ENCODE measurements around the gene MACIR. TPM values are rescaled to one million over a fixed set of nuclear protein-coding genes. Genes with fewer than 3 reads are reported as not detected.

Gene MACIR
- total RNA-seq, 1 donor from 2014 or later = 8.4 TPM

DNA sequence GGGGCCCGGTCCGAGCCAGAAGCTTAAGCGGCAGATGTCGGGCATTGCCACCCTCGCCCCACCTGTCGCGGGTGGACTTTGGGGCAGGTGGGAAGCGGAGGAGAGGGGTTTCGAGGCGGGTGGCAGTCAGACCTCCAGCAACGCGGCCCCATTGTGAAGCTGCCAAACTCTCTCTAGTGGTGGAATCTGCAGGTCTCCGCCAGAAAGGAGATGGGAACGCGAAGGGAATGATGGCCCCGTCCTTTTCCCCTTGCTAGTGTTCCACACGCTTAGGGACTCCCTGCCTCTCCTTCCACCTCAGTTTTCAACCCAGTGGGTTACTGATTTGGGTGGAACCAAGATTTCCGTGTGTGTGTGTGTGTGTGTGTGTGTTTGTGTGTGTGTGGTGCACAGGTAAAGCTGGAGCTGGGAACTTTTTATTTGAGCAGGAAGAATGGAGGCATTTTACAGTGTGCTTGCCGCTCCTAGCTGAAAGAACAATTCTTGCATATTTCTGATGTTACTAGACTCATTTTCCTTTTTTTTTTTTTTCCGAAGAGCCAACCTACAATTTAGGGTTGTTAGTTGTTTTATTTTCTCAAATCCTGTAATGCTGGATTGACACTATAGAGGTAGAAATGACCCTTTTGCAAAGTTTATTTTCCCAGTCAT is 1.3 kb downstream of the MACIR start:
- DNase-seq (ENCODE audit: low read depth) = no peak
- TF ChIP-seq, protein P1, sequence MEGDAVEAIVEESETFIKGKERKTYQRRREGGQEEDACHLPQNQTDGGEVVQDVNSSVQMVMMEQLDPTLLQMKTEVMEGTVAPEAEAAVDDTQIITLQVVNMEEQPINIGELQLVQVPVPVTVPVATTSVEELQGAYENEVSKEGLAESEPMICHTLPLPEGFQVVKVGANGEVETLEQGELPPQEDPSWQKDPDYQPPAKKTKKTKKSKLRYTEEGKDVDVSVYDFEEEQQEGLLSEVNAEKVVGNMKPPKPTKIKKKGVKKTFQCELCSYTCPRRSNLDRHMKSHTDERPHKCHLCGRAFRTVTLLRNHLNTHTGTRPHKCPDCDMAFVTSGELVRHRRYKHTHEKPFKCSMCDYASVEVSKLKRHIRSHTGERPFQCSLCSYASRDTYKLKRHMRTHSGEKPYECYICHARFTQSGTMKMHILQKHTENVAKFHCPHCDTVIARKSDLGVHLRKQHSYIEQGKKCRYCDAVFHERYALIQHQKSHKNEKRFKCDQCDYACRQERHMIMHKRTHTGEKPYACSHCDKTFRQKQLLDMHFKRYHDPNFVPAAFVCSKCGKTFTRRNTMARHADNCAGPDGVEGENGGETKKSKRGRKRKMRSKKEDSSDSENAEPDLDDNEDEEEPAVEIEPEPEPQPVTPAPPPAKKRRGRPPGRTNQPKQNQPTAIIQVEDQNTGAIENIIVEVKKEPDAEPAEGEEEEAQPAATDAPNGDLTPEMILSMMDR (IDR thresholded peaks at IDR 0.05; ENCODE audit: insufficient read depth, low read length, poor library complexity, severe bottlenecking) = no peak
- Histone ChIP-seq H3K36me3 (ENCODE audit: control insufficient read depth, insufficient read depth, low read length) (no peaks in the 10 kb centered on the region), H3K4me3 (ENCODE audit: low read depth, low read length) (peak overlapping the region; percentile 89), H3K27me3 (ENCODE audit: control insufficient read depth, insufficient read depth, low read length) (no peaks in the 10 kb centered on the region)

DNA sequence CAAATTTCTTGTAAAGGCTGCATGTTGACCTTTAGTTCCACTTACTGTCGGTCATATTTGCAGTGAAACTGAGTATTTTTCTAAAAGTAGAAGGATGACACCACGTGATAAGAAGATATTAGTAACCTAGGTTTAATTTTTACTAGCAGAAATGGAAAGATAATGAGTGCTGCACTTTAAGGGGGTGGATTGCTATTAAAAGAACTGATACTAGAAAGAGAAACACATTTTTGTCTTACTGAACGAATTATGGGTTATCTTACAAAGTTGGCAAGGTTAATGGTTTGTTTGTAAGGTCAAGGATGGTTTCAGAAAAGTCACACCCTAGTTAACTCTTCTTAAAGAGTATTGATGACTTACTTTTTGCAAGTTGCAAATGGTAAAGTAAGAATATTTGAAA is 2.4 kb downstream of the MACIR start:
- no peaks in the 10 kb centered on the region for H3K27me3 ChIP-seq (ENCODE audit: control insufficient read depth, insufficient read depth, low read length)
- TF ChIP-seq, protein P1 (IDR thresholded peaks at IDR 0.05; ENCODE audit: insufficient read depth, low read length, poor library complexity, severe bottlenecking) = no peak
- H3K4me3 ChIP-seq (ENCODE audit: low read depth, low read length) = no peak overlapping the region
- no peaks in the 10 kb centered on the region for H3K36me3 ChIP-seq (ENCODE audit: control insufficient read depth, insufficient read depth, low read length)
- DNase-seq (ENCODE audit: low read depth) = no peak

DNA sequence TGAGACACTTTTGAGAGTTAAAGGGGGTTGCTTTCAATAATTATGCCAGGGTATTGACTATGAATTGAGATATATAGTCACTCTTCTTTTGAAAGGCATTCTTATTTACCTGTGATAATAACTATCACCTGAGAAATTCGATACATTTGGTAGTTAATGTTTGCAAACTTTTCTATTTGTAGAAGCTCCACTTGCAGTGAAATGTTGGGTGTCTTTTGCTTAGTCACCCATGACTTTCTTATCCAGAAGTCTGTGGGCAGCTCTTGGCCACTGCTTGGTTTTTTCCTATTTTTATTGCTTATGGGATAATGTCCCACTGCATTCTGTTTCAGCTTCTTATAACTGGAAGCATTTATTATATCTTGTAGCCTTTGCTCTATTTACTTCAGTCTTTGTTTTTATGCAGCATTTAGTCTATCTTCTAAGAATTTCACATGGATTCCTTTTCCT is 3.9 kb downstream of the MACIR start:
- no peak overlapping the region for H3K4me3 ChIP-seq (ENCODE audit: low read depth, low read length)
- no peaks in the 10 kb centered on the region for H3K27me3 ChIP-seq (ENCODE audit: control insufficient read depth, insufficient read depth, low read length)
- no peaks in the 10 kb centered on the region for H3K36me3 ChIP-seq (ENCODE audit: control insufficient read depth, insufficient read depth, low read length)
- DNase-seq (ENCODE audit: low read depth) = no peak
- TF ChIP-seq, protein P1 (IDR thresholded peaks at IDR 0.05; ENCODE audit: insufficient read depth, low read length, poor library complexity, severe bottlenecking) = no peak

- Histone ChIP-seq H3K36me3 (ENCODE audit: control insufficient read depth, insufficient read depth, low read length) (no peaks in the 10 kb centered on the region), H3K27me3 (ENCODE audit: control insufficient read depth, insufficient read depth, low read length) (no peaks in the 10 kb centered on the region), H3K4me3 (ENCODE audit: low read depth, low read length) (no peak overlapping the region)
- TF ChIP-seq, protein P1 (IDR thresholded peaks at IDR 0.05; ENCODE audit: insufficient read depth, low read length, poor library complexity, severe bottlenecking) = no peak
- DNase-seq (ENCODE audit: low read depth) = no peak
Measured at GRCh38 chr5:103263054-103263453, 4.5 kb downstream of the MACIR start.

DNA sequence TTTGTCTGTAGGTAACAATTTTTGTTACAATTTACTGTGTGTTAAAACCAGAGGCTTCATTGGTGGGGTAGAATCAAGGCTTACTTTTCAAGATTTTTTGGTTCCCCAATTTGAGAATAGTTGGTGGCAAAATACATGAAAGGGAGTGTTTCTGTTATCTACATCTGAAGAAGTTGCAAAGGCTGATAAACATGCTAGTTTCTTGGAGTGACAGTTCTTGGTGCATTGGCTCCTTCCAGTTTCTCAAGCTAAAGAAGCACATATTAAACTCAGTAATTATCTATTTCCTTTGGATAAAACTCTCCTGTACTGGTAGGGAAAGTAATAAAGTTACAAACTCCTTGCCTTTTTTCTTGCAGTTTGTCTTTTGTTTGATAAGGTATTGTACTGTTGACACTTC is 5.9 kb downstream of the MACIR start:
- no peak for DNase-seq (ENCODE audit: low read depth)
- TF ChIP-seq, protein P1 (IDR thresholded peaks at IDR 0.05; ENCODE audit: insufficient read depth, low read length, poor library complexity, severe bottlenecking) = no peak
- Histone ChIP-seq H3K27me3 (ENCODE audit: control insufficient read depth, insufficient read depth, low read length) (no peaks in the 10 kb centered on the region), H3K36me3 (ENCODE audit: control insufficient read depth, insufficient read depth, low read length) (no peaks in the 10 kb centered on the region), H3K4me3 (ENCODE audit: low read depth, low read length) (no peak overlapping the region)

- DNase-seq (ENCODE audit: low read depth) = no peak
- H3K4me3 ChIP-seq (ENCODE audit: low read depth, low read length) = no peak overlapping the region
- H3K27me3 ChIP-seq (ENCODE audit: control insufficient read depth, insufficient read depth, low read length) = no peaks in the 10 kb centered on the region
- TF ChIP-seq, protein P1 (IDR thresholded peaks at IDR 0.05; ENCODE audit: insufficient read depth, low read length, poor library complexity, severe bottlenecking) = no peak
- H3K36me3 ChIP-seq (ENCODE audit: control insufficient read depth, insufficient read depth, low read length) = no peaks in the 10 kb centered on the region
Measured at GRCh38 chr5:103270581-103270980, 12.0 kb downstream of the MACIR start.

All from kidney epithelial cell (primary cell).